ENCODE data around the gene RNF223. TPM values are rescaled to one million over a fixed set of nuclear protein-coding genes. Genes with fewer than 3 reads are reported as not detected.

Gene RNF223
- total and polyA plus RNA-seq, 2 experiments from 2014 or later: 0.43 to 0.88 TPM

GRCh38 chr1:1115136-1115785, 41.2 kb upstream of the RNF223 start:
- H3K4me2 ChIP-seq: peak overlapping the region; percentile 91
- peak; percentile 30 for DNase-seq (ENCODE audit: low spot score)
- peaks cover 16% of the 10 kb centered on the region for H3K79me2 ChIP-seq
- 9% methylated on average over 22 of the region's 41 CpGs for WGBS (ENCODE audit: low lambda C conversion rate, missing lambda C conversion rate)
- TF ChIP-seq EZH2 (IDR thresholded peaks at IDR 0.05; ENCODE audit: borderline replicate concordance) (no peak), EZH2phosphoT487 (IDR thresholded peaks at IDR 0.05; ENCODE audit: low read depth, severe bottlenecking, unreplicated experiment) (no peak), CTCF (IDR thresholded peaks at IDR 0.05; ENCODE audit: poor library complexity) (no peak)
- no peaks in the 10 kb centered on the region for H3K27me3 ChIP-seq
- H2AFZ ChIP-seq: peak overlapping the region; percentile 34
- peak overlapping the region; percentile 90 for H3K4me3 ChIP-seq
- no peak overlapping the region for H3K27ac ChIP-seq
- H3K4me1 ChIP-seq (ENCODE audit: insufficient read depth): peaks cover 8% of the 10 kb centered on the region
- no peaks in the 10 kb centered on the region for H4K20me1 ChIP-seq (ENCODE audit: insufficient read depth, poor library complexity, severe bottlenecking)
- H3K36me3 ChIP-seq (replicated peaks; ENCODE audit: insufficient read depth, low read depth): no peaks in the 10 kb centered on the region
- H3K9me3 ChIP-seq (ENCODE audit: low read depth): no peaks in the 10 kb centered on the region
- no peaks in the 10 kb centered on the region for H3K9me2 ChIP-seq (replicated peaks; ENCODE audit: insufficient read depth)

GRCh38 chr1:1114431-1114830, 40.3 kb upstream of the RNF223 start:
- no peak for TF ChIP-seq EZH2phosphoT487 (IDR thresholded peaks at IDR 0.05; ENCODE audit: low read depth, severe bottlenecking, unreplicated experiment)
- TF ChIP-seq CTCF (IDR thresholded peaks at IDR 0.05; ENCODE audit: poor library complexity): no peak
- no peak for TF ChIP-seq EZH2 (IDR thresholded peaks at IDR 0.05; ENCODE audit: borderline replicate concordance)
- Histone ChIP-seq H3K4me3 (no peak overlapping the region), H3K4me2 (peak overlapping the region; percentile 91), H2AFZ (no peak overlapping the region), H3K36me3 (replicated peaks; ENCODE audit: insufficient read depth, low read depth) (no peaks in the 10 kb centered on the region), H3K79me2 (peaks cover 21% of the 10 kb centered on the region), H3K9me3 (ENCODE audit: low read depth) (no peaks in the 10 kb centered on the region), H3K9me2 (replicated peaks; ENCODE audit: insufficient read depth) (no peaks in the 10 kb centered on the region), H4K20me1 (ENCODE audit: insufficient read depth, poor library complexity, severe bottlenecking) (no peaks in the 10 kb centered on the region), H3K4me1 (ENCODE audit: insufficient read depth) (peaks cover 8% of the 10 kb centered on the region), H3K27ac (no peak overlapping the region), H3K27me3 (no peaks in the 10 kb centered on the region)
- no peak for DNase-seq (ENCODE audit: low spot score)
- 94% methylated on average over 13 of the region's 13 CpGs for WGBS (ENCODE audit: low lambda C conversion rate, missing lambda C conversion rate)

- Histone ChIP-seq H3K4me2 (no peak overlapping the region), H3K79me2 (peaks cover 26% of the 10 kb centered on the region), H3K27me3 (no peaks in the 10 kb centered on the region), H4K20me1 (ENCODE audit: insufficient read depth, poor library complexity, severe bottlenecking) (no peaks in the 10 kb centered on the region), H3K27ac (no peak overlapping the region), H2AFZ (no peak overlapping the region), H3K4me1 (ENCODE audit: insufficient read depth) (peaks cover 8% of the 10 kb centered on the region), H3K9me2 (replicated peaks; ENCODE audit: insufficient read depth) (no peaks in the 10 kb centered on the region), H3K4me3 (no peak overlapping the region), H3K36me3 (replicated peaks; ENCODE audit: insufficient read depth, low read depth) (no peaks in the 10 kb centered on the region), H3K9me3 (ENCODE audit: low read depth) (no peaks in the 10 kb centered on the region)
- DNase-seq (ENCODE audit: low spot score): no peak
- TF ChIP-seq EZH2phosphoT487 (IDR thresholded peaks at IDR 0.05; ENCODE audit: low read depth, severe bottlenecking, unreplicated experiment) (no peak), CTCF (IDR thresholded peaks at IDR 0.05; ENCODE audit: poor library complexity) (no peak), EZH2 (IDR thresholded peaks at IDR 0.05; ENCODE audit: borderline replicate concordance) (no peak)
- 99% methylated on average over 30 of the region's 30 CpGs for WGBS (ENCODE audit: low lambda C conversion rate, missing lambda C conversion rate)
Measured at GRCh38 chr1:1112237-1112985, 38.3 kb upstream of the RNF223 start.
